Umbilical cord (tissue), 2 donors: ENCODE data around the gene AGGF1. TPM values are rescaled to one million over a fixed set of nuclear protein-coding genes. Genes with fewer than 3 reads are reported as not detected.
"Not testable (repeated sequence)": the region's sequence is repeated elsewhere in the genome, so short reads cannot be mapped to it uniquely, and the experiment has no call there.

ENCODE experiments used
- DNase-seq: peaks from one replicate; pipeline ENCODE4 v3.0.0-alpha.2; 2015; ENCODE audit warnings: low spot score
- total RNA-seq: library from RNA; depleted of rRNA; stranded (reverse); fragments of >200 nt; gene quantifications from one replicate; pipeline ENCODE4 v1.2.3, GENCODE V29; 2014; ENCODE audit warnings: low replicate concordance; ENCODE audit not compliant: insufficient read depth

AGGF1 gene
- total RNA-seq, 1 donor from 2014 or later = 30.3 TPM

DNA sequence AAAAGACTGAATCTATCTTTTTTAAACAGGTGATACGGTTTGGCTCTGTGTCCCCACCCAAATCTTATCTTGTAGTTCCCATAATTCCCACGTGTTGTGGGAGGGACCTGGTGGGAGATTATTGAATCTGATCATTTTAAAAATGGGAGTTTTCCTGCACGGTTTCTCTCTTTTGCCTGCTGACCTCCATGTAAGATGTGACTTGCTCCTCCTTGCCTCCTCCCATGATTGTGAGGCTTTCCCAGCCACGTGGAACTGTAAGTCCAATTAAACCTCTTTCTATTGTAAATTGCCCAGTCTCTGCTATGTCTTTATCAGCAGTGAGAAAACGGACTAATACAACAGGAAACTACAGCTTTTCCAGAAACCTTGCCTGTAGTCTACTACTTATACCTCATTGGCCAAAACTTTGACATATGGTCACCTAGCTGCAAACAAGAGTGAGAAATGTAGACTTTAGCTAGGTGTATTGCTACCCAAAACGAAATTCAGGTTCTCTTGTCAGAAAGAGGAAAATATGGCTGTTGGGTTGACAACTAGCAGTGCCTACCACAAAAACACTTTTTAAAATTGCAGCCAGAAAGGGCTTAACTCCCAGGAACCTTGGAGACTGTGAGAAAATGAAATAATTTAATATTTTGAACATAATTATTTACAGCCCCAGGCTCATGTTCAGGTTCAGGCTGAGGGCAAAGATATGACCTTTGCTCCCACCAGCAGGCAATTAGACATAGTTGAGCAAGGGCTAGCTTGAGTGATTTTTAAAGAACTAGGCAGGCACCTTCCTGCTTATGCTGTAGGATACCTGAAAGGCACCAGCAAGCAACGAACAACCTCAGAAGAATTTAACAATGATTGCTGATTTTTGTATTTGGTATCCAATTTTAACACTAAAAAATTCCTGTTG lies 7.4 kb upstream of the AGGF1 start:
- no peak for DNase-seq

DNA sequence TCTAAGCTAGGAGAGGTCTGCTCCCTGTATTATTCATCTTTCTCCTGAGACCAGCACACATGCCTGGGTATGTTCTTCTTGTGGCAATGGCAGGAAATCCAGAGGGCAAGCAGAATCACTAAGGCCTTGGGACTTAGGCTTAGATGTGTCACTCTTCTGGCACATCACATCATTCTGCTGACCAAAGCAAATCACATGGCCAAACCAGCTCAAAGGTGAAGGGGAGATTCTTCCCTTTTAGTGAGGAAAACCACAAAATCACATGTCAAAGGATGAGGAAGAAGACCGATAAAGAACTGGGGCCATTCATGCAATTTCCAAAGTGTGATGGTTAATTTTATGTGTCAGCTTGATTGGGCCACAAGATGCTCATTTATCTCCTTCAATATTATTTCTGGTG lies 5.7 kb upstream of the AGGF1 start:
- DNase-seq = no peak

DNA sequence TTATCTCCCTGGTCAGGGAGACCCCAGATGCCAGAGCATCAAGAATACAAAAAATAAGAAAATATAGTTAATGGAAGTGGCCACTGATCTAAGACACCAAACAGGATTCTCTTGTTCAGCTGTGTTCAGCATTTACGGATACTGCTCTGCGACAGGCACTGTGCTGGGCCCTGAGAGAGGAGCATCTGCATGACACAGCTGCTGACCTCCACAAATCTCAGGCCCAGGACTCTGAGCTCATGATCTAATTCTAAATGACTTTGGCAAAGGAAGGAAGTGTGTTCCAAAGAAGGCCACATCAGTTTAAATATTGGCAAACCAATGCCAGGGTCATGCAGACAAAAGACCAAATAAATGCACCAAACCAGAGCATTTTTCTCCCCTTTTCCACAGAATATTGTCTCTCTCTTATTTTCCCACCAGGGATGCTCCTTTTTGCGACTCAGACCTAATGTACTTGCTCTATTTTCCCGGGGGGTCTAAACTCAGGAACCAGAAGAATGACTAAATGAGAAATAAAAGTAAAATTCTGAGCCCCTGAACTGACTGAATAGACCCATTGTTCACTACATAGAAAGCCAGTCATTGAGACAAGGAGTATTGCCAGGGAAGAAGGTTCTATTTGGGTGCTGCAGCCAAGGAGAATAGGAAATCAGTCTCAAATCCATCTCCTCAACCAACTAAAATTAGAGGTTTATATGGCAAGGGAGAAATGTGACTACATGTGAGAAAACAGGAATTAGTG lies 1.4 kb upstream of the AGGF1 start:
- DNase-seq = no peak

DNA sequence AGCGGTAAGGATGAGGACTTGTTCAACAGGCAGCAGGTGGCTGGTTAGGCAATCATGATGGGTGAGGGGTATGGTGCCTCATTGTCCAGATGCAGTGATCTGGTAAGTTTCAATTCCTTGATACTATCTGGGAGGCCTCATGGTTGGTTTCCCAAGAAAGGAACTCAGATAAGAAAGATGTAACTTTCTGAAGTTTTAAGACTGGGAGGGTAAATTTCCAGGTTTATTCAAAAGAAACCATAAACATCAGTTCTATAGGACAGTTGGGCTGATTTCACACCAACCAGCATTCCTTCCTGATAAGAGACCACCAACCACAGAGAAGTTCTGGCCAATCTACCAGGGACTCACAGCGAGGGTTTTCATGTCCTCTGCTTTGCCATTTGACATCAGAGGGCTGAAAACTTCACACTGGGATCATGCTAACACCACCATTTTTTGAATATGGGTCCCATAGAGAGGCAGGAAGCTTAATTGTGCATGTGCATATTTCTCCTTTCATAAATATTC lies 773 bp upstream of the AGGF1 start:
- DNase-seq = no peak

DNA sequence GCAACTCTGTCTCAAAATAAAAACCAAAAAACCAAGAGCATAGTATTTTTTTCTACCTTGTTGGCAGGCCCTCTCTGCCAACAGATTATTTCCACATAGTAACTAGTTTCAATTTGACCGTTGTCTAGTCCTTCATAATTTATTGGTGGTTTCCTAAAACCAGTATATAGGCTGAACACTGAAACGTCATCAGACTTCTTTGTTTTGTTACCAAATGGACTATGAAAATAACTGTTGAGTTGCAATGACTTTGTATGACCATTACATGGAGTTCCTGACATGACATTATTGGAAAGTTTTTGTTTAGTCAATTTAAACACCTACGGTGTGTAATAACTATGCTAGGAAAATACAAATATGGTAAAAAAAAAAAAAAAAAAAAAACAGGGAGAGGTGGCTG lies 1.7 kb downstream of the AGGF1 start:
- DNase-seq = no peak

DNA sequence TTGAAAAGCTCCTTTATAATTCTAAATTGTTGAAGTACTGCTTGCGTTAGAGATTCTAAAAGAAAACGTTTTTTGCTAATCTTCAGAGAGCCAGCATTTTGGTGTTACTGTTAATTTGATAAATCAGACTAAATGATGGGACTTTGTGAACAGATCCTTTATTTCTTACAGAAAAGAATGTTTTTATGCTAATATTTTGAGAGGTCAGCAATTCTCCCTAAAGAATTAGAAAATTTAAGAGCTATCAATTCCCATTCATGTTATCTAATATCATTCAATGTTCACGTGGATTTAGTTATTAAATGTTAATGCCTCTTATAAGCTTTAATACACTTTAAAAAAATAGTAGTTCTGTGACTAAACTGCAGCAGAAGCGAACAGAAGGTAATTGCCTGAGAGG lies 2.4 kb downstream of the AGGF1 start:
- DNase-seq = no peak

DNA sequence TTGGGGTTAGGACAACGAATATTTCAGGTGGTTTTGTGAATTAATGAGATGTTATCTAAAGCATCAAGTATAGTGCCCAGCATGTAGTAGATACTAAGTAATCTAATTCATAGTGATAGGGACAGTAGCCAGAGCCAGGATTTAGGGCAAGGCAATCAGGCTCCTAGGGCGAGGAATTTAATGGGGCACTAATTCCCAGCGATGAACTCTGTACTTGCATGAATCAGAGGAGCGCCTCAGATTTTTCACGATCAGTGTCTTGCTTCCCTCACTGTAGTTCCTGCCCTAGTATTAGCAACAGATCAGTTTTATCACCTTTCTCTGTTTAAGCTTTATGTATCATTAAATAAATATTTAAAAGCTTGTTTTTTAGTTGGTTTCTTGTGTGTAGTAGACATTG lies 3.1 kb downstream of the AGGF1 start:
- no peak for DNase-seq

DNA sequence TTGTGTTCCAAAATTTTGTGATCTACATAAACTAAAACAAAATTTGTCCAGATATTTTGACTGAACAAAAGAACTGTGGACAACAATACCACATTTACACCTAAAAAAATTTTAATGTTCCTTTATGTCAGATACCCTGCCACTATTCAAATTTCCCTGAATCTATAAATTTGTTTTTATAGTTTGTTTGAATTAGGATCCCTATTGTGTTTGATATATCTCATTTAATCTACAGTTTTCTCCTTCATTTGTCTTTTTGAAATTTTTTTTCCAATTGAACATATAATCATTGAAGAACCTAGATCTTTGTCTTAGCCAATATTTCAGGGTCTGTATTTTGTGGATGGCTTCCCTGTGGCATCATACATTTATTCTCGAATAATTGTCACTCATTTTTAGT lies 5.7 kb downstream of the AGGF1 start:
- no peak for DNase-seq

DNA sequence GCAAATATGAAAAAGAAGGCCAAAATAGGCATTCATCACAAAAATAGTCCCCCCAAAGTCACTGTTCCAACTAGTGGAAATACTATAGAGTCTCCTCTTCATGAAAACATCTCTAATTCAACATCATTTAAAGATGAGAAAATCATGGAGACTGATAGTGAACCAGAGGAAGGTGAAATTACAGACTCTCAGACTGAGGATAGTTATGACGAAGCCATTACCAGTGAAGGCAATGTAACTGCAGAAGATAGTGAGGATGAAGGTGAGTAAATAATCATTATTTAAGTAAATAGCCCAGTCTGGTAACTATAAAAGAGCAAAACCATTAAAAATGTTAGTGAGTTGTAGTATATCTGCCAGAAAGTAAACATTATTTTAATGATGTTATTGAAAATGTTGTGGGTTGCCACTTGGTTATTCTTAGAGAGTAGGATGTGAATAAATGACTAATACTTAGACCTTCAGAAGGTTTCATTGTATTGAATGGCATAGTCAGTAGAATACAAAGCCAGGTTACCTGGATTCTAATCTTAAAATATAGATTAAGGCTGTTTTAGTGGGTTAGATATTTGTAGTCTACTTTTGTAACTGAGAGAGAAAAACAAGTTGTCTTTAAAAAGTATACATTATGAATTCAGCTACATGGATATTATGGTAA lies 16.3 kb downstream of the AGGF1 start:
- no peak for DNase-seq

DNA sequence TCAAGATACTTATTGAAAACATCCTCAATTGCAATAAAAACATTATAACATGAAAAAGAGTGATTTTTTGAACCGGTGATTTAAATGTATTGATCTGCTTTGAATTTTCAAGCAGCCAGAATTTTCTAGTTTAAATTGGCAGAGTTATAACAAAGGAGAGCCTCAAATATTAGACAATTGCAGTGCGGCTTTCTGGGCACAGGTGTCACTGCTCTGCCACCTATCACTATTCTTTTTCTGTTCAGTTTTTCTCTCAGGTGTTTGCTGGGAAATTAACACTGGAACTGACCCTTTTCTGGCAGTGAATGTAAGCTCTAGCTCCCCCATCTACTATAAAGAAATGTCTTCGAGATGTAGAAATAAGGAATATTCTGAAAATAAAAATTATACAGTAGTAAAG lies 33.8 kb downstream of the AGGF1 start:
- no peak for DNase-seq

DNA sequence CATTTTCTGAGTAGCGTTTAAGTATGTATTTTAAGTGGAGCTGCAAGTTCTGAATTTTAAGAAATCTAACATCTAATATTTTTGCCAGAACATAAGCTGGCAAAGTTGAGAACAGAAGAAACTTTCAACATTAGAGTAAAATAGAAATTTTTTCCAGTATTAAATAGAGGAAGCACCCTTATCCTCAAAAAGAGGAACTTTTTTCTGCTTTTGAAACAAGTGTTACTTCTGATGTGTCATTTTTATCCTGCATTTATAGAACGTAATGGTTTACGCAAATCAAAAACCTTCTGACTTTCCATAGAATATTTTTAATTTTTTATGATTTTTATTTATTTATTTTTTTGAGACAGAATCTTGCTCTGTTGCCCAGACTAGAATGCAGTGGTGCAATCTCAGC lies 35.1 kb downstream of the AGGF1 start:
- DNase-seq = no peak

DNA sequence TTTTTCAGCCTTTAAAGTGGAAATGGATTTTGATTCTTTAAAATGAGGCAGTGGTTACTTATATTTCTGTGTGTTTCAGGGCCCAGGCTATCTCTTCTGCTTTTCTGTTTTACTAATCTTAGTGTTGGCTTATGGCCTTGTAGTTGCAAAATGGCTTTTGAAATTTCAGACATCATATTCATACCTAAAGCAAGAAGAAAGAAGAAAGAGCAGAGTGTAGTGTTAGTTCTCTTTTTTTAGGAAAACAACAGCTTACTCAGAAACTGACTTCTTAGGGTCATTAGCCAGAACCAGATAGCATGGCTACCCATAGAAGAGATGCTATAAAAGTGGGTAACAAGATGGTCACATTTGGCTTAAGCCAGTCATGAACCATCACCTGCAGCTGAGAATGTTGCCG lies 36.0 kb downstream of the AGGF1 start:
- no peak for DNase-seq

DNA sequence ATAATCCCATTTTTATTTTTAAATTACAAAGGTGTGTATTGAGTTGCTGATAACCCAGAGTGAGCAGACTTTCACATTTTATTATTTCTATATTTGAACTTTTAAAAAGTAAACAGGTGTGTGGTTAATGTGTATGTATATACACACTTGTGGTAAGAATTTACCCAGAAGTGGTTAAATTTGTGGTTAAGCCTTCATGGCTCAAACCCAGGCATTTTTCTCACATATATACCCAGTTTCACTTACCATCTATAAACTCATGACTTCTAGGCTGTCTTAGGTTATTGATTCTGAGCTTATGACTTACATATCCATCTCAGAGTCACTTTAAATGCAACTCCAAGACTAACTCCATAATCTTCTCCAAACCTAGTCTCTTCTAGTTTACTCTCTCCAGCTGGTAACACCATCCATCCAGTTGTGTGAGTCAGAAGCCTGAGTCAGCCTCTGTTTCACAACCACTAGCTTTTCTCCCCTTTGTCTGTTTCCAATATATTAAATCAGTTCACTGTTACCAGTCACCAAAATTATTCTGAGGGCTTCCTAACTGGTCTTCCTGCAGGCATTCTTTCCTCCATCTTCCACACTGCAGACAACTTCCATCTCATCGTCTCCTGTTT lies 36.7 kb downstream of the AGGF1 start:
- no peak for DNase-seq

DNA sequence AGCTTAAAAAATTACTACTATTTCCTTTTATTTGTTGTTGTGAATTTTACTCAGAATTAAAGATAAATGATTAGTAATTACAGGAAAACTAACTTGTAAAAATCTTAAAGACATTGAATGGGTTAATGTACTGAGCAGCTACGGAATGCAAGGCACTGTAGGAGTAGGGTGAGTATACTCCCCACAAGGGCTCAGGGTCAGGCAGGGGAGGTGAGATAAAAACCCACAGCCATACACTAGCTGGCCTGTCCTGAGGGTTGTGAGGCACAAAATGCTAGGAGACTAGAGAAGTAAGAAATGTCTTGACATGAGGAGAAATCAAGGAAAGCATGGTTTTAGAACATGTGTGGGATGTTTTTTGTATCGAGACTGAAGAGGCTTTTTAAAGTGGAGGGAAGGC lies 43.5 kb downstream of the AGGF1 start:
- no peak for DNase-seq

DNA sequence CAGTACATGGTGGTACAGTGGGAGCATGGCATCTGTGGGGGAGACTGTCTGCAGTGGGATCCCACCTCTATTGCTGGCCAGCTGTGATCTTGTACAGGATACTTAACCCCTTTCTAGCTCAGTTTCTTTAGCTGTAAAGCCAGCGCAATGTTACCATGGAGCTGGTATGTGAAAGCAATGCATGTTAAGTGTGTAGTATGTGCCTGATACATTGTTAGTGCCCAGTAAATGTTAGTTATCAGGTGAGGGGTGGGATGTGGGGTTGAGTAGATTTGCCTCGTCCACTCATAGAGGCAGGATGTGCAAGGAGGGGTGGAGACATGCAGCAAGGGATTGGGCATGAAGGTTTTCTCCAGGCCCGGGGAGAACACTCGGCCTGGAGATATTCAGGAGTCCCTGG lies 44.5 kb downstream of the AGGF1 start:
- DNase-seq = no peak

DNA sequence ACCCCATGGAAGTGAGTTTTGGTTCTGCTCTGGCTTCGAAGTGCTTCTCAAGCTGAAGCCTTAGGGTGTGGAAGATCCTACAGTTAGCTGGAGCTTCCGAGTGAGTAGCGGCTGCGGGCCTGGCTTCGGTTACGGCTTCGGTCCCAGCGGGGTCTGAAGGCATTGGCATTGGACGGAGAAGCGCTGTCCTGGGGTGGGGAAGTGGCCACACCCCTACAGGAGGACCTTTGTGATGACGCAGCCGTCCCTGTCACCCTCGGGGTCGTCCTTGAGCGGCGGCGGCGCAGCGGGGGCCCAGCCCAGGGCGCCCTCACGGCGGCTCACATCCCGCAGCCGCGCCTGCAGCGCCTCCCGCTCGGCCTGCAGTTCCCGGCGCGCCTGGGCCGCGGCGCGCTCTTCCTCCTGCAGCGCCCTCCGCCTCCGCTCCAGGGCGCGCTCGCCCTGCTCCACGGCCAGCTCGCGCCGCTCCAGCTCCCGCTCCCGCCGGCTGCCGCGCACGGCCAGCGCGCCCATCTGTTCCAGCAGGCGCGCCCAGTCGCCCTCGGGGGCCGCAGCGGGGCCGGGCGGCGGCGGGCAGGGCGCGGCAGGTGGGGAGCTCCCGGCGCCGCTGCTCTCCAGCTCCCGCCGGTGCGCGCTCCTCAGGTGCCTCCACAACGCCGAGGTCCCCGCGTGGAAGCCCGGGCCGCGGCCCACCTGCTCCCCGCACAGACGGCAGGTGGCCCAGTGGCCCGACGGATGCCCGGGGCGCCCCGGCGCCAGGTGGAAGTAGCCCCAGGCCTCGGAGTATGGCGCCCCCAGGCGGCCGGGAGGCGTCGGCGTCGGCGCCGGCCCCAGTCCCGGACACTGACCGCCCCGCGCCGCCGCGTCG lies 47.0 kb downstream of the AGGF1 start:
- peak; percentile 50 for DNase-seq

DNA sequence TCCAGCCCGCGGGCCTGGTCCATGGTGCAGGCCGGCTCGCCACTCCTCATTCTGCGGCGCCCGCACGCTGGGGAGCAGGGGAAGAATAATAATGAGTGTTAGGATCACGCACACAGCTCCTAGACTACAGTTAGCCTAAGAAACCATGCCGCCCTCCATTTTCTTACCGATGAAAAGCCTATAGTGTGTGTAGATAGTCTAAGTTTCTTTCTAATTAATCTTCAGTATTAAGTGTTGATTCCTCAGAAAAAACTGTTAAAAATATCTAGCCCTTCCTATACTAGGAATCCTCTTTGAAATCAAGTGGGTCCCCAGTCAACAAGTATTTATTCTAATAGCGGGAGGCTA lies 47.6 kb downstream of the AGGF1 start:
- DNase-seq = no peak

DNA sequence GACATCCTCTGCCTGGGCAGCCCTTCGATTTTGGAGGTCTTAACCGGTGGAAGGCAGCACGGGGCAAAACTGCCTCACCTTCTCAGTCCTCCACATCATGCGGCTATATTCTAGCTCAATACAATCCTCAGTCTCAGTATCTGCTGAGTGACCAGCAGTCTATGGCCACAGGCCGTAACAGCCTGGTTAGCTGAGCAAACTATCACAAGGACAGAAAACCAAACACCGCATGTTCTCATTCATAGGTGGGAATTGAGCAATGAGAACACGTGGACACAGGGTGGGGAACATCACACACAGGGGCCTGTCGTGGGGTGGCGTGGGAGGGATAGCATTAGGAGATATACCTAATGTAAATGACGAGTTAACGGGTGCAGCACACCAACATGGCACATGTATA lies 50.3 kb downstream of the AGGF1 start:
- not testable (repeated sequence) for DNase-seq

DNA sequence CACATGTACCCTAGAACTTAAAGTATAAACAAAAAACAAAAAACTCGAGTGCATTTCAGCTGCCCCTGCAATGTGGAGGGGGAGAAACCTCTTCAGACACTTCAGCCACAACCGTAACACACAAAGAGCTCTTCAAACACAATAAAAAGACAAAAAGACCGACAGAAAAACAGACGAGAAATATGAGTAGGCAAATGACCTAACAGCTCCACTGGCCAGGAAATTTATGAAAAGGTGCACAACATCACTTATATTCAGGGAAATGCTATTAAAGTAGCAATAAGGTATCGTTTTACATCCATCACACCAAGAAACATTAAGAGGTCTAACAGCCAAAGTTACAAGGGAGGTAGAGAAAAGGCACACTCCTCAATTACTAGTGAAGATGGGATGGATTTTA lies 50.7 kb downstream of the AGGF1 start:
- DNase-seq = no peak

DNA sequence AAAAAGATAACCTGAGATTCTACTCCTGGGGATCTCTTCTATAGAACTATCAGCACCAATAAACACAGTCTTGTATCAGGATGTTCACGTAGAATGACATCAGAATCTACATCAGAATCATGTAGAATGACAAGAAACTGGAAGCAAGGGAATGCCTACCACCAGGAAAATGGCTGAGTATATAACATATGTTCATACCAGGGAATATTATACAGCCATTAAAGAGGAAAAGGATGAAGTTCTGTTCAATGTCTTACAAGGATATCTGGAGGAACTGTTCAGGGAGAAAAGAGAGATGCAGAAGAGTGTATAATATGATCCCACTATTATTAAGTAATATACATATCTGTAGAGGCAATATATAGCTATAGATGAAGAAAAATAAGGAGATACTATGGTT lies 52.1 kb downstream of the AGGF1 start:
- DNase-seq = no peak

DNA sequence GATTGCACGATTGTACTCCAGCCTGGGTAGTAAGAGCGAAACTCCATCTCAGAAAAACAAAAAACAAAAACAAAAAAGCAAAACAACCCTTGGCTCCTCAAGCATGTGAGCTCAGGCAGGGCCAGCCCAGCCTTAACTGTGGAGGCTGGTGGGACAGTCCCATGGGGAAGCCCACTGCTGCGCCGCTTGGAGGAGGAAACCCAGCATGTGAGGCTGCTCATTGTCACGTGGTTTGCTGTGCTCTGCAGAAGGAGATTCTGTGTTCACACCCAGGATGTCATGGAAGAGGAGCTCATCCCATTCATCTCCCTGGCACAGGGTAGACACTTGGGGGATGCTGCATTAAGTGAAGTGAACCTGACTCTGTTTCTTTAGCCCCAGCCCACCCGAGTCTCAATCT lies 52.9 kb downstream of the AGGF1 start:
- no peak for DNase-seq
